HG02852 (cell line): ENCODE data around the gene SH3BP5L.

Experiments
- ATAC-seq: cut with Tn5 transposase; IDR thresholded peaks from one replicate; pipeline ENCODE4 v1.9.1; 2021; ENCODE audit warnings: mild to moderate bottlenecking, moderate library complexity; ENCODE audit not compliant: unreplicated experiment

The SH3BP5L gene

DNA sequence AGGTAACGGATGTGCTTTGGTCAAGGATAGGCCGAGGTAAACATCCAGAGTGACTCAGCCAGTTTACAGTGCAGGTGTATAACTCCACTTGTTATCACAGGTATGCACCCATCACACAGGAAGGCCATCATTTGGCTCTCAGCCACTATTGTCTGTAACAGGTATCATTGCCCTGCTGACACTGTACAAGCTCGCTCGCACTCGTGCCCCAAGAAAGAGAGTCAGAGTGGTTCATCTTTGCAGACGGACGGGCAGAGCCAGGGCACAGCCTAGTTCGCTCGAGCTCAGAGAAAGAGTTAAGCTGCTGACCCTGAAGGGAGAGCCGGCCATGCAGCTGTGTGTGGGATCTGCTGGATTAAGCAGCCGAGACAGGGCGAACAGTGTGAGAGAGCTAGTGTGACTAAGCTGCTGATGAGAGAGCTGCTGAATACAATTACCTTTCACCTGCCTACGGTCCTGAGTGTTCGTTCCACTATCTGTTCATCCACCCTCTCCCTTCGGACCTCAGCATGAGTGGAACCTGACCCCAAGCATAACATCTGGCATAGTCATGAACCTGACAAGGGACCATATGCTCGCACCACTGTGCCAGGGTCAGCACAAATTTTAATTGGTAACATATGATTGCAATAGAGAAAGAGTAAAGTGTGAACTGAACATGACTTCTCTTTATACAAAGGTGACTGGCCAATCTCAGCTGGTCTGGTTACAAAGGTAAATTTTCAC is 43.1 kb downstream of the SH3BP5L start:
- no peak for ATAC-seq

GRCh38 chr1:248779350-248779749 is 46.4 kb downstream of the SH3BP5L start:
- no peak for ATAC-seq

- ATAC-seq: no peak
Measured at GRCh38 chr1:248778906-248779305, 46.8 kb downstream of the SH3BP5L start.

- no peak for ATAC-seq
Measured at GRCh38 chr1:248776991-248777390, 48.7 kb downstream of the SH3BP5L start.

DNA sequence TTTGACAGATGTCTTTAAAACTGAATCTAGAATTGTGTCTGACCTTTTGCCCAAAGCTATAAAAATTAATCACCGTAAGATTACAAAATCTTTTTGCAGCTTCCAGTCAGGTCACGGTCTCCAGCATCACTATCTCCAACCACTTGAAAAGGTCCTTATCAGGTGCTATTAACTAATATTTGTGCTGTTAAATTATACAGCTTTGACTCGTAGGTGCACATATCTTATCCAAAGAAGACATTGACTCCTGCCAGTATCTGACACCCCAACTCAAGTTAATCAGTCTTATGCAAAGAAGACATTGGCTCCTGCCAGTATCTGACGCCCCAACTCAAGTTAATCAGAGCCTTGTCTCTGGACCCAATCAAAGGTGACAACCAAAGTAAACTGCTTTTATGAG is 50.3 kb downstream of the SH3BP5L start:
- no peak for ATAC-seq
